Measurements from ENCODE around the gene RNF41.
A peak's percentile ranks its signal among the peaks of the same experiment; 100 is the strongest.
"Not testable (repeated sequence)": the region's sequence is repeated elsewhere in the genome, so short reads cannot be mapped to it uniquely, and the experiment has no call there.

Gene RNF41

DNA sequence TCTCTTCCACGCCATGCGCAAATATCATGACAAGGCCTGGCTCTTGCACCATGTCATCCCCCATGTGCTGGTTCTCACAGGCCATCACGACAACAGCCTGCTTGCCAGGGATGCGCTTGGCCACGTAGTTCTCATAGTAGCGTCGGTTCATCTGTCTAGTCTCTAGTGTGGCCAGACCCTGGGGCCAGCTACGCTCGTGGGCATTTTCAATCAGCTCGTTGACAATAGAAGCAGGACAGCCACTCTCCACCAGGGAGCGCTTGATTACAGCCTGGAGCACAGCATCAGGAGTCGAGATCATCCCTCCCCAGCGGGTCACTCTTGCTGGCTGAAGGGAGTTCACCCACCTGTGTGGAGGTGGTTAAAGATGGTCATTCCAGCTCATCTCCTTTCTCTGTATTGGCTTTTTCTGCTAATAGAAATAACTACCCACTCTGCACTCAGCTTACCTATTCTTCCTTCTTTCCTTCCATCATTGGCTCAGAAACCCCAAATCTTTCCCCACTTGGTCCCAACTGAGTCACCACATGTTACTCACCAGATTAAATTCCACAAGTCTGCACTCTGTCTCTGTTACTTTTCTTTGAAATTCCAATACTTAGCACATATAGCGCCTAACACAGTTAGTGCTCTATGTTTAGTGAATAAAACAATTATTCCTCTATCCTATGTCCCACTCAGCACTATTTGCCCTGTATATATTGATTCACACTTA lies 15.1 kb downstream of the RNF41 start:
- H3K4me3 Mint-ChIP-seq, result no peak overlapping the region
- peak; percentile 40 for DNase-seq
- peaks cover 59% of the 10 kb centered on the region for H3K36me3 Mint-ChIP-seq (ENCODE audit: low read depth)
- H3K4me1 Mint-ChIP-seq (ENCODE audit: low read depth), result peaks cover 2% of the 10 kb centered on the region
- peak overlapping the region; percentile 27 for H3K27ac Mint-ChIP-seq
- no peaks in the 10 kb centered on the region for H3K9me3 Mint-ChIP-seq
- H3K27me3 Mint-ChIP-seq, result no peaks in the 10 kb centered on the region

DNA sequence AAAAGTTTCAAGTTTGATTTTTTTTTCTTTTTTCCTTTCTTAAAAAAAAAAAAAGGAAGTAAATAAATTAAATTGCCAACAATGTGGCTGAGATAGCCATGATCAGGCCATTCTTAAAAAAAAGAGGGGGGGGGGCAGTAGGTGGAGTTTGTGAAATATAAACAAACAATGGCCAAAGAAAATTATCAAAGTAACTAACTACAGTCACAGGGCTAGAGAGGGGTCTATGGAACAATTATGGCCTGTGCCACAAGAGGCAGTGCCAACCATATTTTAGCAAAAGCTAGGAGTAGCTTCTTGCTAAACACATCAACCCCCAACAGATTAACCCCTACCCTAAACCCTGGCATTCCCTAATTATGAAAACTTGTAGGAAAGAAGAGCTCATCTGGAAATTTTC lies 16.3 kb downstream of the RNF41 start:
- H3K27me3 Mint-ChIP-seq, result no peaks in the 10 kb centered on the region
- H3K4me3 Mint-ChIP-seq, result no peak overlapping the region
- no peak overlapping the region for H3K27ac Mint-ChIP-seq
- H3K4me1 Mint-ChIP-seq (ENCODE audit: low read depth), result peaks cover 2% of the 10 kb centered on the region
- H3K36me3 Mint-ChIP-seq (ENCODE audit: low read depth), result peaks cover 49% of the 10 kb centered on the region
- H3K9me3 Mint-ChIP-seq, result no peaks in the 10 kb centered on the region
- DNase-seq, result no peak

DNA sequence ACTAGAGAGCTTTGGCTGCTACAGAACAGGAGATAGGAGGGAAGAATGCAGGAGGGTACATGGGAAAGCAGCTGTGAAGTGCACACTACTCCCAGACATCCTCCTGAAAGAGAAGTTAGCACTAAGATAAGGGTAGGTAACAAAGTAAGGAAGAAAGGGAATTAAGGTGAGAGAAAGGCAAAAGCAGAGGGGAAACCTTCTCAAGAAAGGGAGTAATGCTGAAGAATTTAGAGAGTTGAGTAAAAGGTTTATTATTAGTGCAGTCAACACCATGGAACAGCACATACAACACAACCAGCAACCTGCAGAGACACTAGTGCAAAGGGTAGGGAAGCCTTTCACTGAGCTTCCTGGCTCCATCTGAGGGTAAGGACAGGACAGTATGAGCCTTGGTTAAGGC lies 17.4 kb downstream of the RNF41 start:
- Mint-ChIP-seq H3K9me3 (no peaks in the 10 kb centered on the region), H3K27ac (no peak overlapping the region), H3K4me3 (no peak overlapping the region), H3K36me3 (ENCODE audit: low read depth) (peaks cover 39% of the 10 kb centered on the region), H3K4me1 (ENCODE audit: low read depth) (peaks cover 2% of the 10 kb centered on the region), H3K27me3 (no peaks in the 10 kb centered on the region)
- DNase-seq, result no peak

DNA sequence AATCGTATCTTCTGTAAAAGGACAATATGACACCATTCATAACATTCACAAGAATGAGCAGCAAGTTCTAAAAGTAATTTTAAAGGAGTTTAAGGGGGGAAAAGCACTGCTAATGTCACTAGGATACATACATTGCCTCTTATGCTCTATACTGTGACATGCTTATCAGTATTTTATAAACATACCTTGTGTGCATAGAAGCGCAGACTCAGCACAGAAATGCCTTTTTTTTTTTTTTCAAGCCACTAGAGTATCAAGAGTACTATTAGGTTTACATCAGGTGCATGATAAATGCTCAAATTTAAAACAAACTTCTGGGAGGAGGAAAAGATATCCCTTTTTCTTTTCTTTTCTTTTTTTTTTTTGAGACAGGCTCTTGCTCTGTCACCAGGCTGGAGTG lies 18.9 kb downstream of the RNF41 start:
- Mint-ChIP-seq H3K4me3 (no peak overlapping the region), H3K27me3 (no peaks in the 10 kb centered on the region), H3K9me3 (no peaks in the 10 kb centered on the region), H3K27ac (no peak overlapping the region), H3K4me1 (ENCODE audit: low read depth) (peaks cover 2% of the 10 kb centered on the region), H3K36me3 (ENCODE audit: low read depth) (peaks cover 30% of the 10 kb centered on the region)
- no peak for DNase-seq

DNA sequence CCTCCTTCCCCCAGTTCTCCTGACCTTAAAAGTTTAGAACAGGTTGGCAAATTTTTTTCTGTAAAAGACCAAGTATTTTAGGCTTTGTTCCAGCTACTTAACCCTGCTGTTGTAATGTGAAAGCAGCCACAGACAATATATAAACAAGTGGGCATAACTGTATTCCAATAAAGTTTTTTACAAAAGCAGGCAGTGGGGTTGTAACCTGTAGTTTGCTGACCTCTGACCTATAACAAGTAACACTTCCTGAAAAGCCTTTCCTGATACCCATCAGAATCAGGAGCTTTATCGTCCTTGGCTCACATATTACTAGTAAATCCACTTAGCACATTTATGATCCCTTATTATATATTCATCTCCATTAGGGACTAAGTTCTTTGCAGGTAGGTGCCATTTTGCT lies 19.4 kb downstream of the RNF41 start:
- no peak overlapping the region for H3K27ac Mint-ChIP-seq
- H3K9me3 Mint-ChIP-seq, result no peaks in the 10 kb centered on the region
- peaks cover 25% of the 10 kb centered on the region for H3K36me3 Mint-ChIP-seq (ENCODE audit: low read depth)
- no peak for DNase-seq
- no peak overlapping the region for H3K4me3 Mint-ChIP-seq
- no peaks in the 10 kb centered on the region for H3K27me3 Mint-ChIP-seq
- H3K4me1 Mint-ChIP-seq (ENCODE audit: low read depth), result peaks cover 2% of the 10 kb centered on the region

DNA sequence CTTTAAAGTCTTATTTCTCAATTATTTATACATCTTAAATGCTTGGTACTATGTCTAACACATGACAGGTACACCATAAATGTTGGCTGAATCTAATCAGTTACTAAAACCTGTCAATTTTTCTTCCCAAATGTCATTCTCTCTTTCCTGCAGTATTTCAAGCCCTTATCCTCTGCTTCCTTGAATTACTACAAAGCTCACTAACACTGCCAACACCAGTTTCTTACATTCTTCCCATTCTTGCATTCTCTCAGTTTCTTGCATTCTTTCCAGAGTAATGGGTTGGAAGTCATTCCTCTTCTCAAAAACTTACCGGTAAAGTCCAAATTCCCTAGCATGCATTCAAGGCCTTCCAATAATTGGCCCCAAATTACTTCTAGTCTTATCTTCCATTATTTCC lies 22.9 kb downstream of the RNF41 start:
- Mint-ChIP-seq H3K9me3 (no peaks in the 10 kb centered on the region), H3K4me1 (ENCODE audit: low read depth) (no peaks in the 10 kb centered on the region), H3K27me3 (no peaks in the 10 kb centered on the region), H3K27ac (no peak overlapping the region), H3K36me3 (ENCODE audit: low read depth) (no peaks in the 10 kb centered on the region), H3K4me3 (no peak overlapping the region)
- DNase-seq, result no peak

DNA sequence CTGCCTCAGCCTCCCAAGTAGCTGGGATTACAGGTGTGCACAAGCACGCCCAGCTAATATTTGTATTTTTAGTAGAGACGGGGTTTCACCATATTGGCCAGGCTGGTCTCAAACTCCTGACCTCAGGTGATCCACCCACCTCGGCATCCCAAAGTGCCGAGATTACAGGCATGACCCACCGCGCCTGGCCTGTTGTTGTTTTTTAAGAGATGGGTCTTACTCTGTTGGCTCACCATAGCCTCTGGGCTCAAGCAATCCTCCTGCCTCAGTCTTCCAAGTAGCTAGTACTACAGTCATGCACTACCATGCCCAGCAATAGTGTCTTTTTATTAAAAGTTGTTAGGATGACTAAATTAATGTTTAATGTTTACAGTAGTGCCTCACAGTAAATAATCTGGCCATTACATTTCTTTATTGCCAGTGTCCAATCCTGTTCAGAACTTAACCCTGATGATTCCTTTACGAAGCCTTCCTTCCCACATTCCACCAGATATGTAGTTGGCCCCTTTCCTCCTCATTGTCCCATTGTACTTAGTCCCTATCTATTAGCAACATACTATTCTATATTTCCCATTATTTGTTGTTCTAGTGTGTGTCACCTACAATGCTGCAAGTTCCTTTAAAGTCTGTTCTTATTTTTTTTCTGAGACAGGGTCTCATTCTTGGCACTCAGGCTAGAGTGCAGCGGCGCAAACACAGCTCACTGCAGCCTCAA lies 23.6 kb downstream of the RNF41 start:
- H3K36me3 Mint-ChIP-seq (ENCODE audit: low read depth), result no peaks in the 10 kb centered on the region
- no peak overlapping the region for H3K27ac Mint-ChIP-seq
- H3K9me3 Mint-ChIP-seq, result no peaks in the 10 kb centered on the region
- no peak overlapping the region for H3K4me3 Mint-ChIP-seq
- H3K27me3 Mint-ChIP-seq, result no peaks in the 10 kb centered on the region
- no peak for DNase-seq
- peaks cover 5% of the 10 kb centered on the region for H3K4me1 Mint-ChIP-seq (ENCODE audit: low read depth)

DNA sequence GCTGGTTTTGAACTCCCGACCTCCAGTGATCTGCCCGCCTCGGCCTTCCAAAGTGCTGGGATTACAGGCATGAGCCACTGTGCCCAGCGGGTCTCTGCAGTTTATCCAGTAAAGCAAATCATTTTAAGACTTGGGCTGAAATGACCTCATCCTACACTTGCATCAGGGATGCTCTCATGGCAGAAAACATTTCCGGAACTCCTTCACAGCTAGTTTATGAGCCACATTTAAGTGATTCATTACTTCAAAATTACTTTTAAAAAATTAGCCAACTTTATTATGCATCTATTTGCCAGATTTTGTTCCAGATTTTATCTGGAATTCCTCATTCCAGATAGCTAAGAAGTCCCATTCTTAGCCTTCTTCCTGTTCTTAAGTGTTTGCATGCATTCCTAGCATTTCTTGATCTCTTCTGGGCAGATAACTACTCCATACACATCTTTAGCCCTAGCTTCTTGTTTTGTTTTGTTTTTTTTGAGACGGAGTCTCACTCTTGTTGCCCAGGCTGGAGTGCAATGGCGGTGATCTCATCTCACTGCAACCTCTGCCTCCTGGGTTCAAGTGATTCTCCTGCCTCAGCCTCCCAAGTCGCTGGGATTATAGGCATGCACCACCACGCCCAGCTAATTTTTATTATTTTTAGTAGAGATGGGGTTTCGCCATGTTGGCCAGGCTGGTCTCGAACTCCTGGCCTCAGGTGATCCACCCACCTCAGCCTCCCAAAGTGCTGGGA lies 24.7 kb downstream of the RNF41 start:
- H3K36me3 Mint-ChIP-seq (ENCODE audit: low read depth); DNase-seq; H3K4me3 Mint-ChIP-seq; H3K9me3 Mint-ChIP-seq; H3K27me3 Mint-ChIP-seq; H3K27ac Mint-ChIP-seq: not testable (repeated sequence)
- peaks cover 11% of the 10 kb centered on the region for H3K4me1 Mint-ChIP-seq (ENCODE audit: low read depth)

DNA sequence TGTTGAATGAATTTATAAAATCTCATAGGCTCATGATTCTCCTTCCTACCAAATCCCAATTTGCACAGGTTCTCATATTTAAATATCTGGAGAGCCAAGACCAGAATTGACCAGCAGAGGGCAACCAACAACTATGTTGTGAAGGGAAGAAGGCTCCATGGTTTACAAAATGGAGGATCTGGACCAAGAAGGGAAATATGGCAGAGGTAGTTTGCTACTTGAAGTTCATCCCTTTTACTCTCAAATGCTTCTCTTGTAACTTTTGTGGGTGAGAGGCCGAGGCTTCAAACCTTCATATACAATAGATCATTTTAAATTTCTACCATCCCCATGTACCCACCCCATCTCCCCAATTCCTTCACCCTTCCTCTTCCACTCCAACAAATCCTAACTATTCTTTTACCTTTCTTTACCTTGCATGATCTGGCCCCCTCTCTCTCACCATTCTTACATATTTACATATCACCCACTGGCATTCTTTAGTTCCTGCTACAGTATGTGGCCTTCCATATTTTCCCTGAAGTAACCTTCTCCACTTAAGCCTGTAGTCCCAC lies 28.6 kb downstream of the RNF41 start:
- Mint-ChIP-seq H3K27me3 (no peaks in the 10 kb centered on the region), H3K4me3 (no peak overlapping the region), H3K9me3 (no peaks in the 10 kb centered on the region), H3K36me3 (ENCODE audit: low read depth) (peaks cover 13% of the 10 kb centered on the region), H3K27ac (peak overlapping the region; percentile 73), H3K4me1 (ENCODE audit: low read depth) (peaks cover 28% of the 10 kb centered on the region)
- DNase-seq, result peak; percentile 47

DNA sequence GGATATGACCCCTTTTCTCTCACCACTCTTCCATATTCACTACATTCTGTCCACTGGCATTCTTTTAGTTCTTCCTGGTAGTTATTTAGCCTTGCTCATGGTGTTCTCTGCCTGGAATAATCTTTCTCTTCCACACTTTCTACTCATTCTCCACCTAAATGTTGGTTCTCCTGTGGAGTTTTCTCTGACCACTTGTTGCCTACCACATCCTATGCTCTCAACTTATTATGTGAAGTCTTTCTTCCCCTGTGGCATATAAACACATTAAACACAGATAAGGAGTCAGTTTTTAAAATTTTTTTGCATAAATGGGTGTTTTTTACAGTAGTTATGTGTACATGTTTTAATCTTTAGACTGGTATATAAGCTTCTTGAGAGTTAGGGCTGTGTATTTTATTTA lies 29.1 kb downstream of the RNF41 start:
- H3K27me3 Mint-ChIP-seq, result no peaks in the 10 kb centered on the region
- H3K4me1 Mint-ChIP-seq (ENCODE audit: low read depth), result peaks cover 33% of the 10 kb centered on the region
- no peak for DNase-seq
- H3K36me3 Mint-ChIP-seq (ENCODE audit: low read depth), result peaks cover 18% of the 10 kb centered on the region
- H3K27ac Mint-ChIP-seq, result no peak overlapping the region
- no peaks in the 10 kb centered on the region for H3K9me3 Mint-ChIP-seq
- no peak overlapping the region for H3K4me3 Mint-ChIP-seq

DNA sequence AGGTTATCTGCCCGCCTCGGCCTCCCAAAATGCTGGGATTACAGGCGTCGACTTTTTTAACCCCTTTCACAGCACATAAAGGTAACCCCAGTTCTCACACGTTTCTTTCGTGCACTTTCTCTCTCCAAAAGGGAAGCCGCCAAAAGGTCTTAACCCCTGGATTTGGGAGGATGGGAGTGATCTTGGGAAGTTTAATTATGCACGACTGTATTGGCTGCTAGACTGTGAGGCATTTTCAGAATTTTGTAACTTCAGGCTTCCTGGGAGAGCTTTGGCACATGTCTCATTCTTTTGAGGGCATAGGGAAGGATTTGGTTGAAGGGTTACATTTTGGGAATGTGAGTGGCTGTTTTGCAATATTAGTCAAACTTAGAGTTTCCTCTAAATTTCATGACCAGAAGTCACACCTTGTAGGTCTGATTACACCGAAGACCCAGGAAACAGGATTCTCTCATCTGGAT lies 31.0 kb downstream of the RNF41 start:
- Mint-ChIP-seq H3K27me3 (no peaks in the 10 kb centered on the region), H3K9me3 (no peaks in the 10 kb centered on the region), H3K36me3 (ENCODE audit: low read depth) (peaks cover 37% of the 10 kb centered on the region), H3K4me3 (peak overlapping the region; percentile 82), H3K27ac (peak overlapping the region; percentile 98), H3K4me1 (ENCODE audit: low read depth) (peaks cover 45% of the 10 kb centered on the region)
- DNase-seq, result no peak

DNA sequence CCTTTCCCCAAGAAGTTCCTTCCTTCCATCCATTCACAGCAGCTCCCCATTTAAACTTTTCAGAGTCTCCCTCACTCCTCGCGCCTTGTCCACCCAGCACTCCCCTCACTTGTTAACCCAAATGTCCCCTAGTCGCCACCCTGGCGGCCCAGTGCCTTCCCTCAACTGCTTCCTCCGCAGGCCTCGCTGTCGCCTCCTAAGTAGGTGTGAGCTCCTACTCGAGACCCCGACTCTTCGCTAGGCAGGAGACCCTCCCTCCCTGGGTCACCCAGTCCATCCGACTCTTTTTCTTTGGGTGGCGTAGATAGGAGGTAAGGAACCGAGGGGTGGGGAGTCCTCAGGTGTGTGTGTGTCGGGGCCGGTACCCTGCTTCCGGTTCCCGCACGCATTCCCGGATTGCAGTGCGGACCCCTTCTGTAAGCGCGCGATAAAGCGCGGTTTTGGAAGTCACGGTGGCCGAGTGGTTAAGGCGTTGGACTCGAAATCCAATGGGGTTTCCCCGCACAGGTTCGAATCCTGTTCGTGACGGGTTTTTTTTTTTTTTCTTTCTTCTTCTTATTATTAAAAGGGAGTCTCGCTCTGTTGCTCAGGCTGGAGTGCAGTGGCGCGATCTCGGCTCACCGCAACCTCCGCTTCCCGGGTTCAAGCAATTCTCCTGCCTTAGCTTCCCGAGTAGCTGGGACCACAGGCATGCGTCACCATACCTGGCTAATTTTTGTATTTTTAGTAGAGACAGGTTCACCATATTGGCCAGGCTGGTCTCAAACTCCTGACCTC lies 31.6 kb downstream of the RNF41 start:
- Mint-ChIP-seq H3K27ac (peak overlapping the region; percentile 98), H3K4me3 (peak overlapping the region; percentile 82), H3K9me3 (no peaks in the 10 kb centered on the region), H3K27me3 (no peaks in the 10 kb centered on the region), H3K4me1 (ENCODE audit: low read depth) (peaks cover 46% of the 10 kb centered on the region), H3K36me3 (ENCODE audit: low read depth) (peaks cover 42% of the 10 kb centered on the region)
- DNase-seq, result peak; percentile 98

DNA sequence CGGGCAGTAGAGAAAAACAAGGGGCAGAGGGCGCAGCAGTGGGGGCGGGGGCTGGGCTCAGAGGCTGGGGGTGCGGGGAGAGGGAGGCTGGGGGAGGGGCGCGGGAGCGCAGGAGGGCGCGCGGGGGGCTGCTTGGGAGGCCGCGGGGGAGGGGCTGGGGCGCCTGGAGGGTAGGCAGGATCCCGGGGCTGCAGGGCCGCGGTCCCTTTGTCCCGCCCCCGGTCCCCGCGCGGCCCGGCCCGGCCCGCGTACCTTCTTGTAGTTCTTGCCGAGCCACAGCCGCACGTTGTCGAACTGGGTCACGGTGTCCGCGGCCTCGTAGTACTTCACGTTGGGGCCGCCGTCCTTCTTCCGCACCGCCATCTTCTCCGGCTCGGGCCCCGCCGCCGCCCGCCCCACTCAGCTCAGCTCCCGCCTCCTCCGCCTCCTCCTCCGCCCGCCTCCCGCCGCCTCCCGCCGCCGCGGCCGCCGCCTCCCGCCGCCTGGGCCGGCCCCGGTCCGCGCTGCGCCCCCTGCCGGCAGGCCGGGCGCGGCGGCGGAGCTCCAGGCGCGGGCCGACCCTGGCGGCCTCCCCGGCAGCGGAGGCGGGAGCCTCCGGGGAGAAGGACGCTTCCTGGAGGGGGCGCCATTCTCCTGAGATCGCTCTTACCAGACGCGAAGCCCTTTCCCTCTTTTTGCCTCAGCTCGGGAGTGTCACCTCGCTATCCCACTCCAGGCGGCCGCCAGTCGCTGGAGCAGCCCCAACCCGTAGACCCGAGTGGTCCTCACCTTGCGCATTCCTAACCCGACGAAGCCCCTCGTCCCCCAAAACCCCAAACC lies 32.4 kb downstream of the RNF41 start, which contains the start of gene SMARCC2:
Gene SMARCC2, minus strand, starts transcription at position 385 of the 819 bp plus-strand sequence. Its CDS starts 22 bp downstream, at position 363.
- Mint-ChIP-seq H3K9me3 (no peaks in the 10 kb centered on the region), H3K27me3 (no peaks in the 10 kb centered on the region), H3K36me3 (ENCODE audit: low read depth) (peaks cover 50% of the 10 kb centered on the region), H3K4me1 (ENCODE audit: low read depth) (peaks cover 46% of the 10 kb centered on the region), H3K4me3 (peak within 1 kb of the TSS; percentile 82), H3K27ac (peak within 1 kb of the TSS; percentile 98)
- DNase-seq, result peak; percentile 89

All from activated T-cell treated with anti-CD3 and anti-CD28 coated beads, Interleukin-2, amount 50 U/mL, for 24 hours (primary cell).